GM21390 (cell line): ENCODE measurements around the gene KRTAP5-10.
"Not testable (repeated sequence)": the region's sequence is repeated elsewhere in the genome, so short reads cannot be mapped to it uniquely, and the experiment has no call there.

Experiments used
- ATAC-seq: cut with Tn5 transposase; IDR thresholded peaks from one replicate; pipeline ENCODE4 v1.9.1; 2021; ENCODE audit not compliant: unreplicated experiment

Gene KRTAP5-10

GRCh38 chr11:71542382-71542781 is 23.0 kb upstream of the KRTAP5-10 start:
- ATAC-seq, result no peak

GRCh38 chr11:71542879-71543777 is 22.2 kb upstream of the KRTAP5-10 start:
- ATAC-seq, result no peak

GRCh38 chr11:71543866-71544265 is 21.5 kb upstream of the KRTAP5-10 start:
- no peak for ATAC-seq

GRCh38 chr11:71544525-71545214 is 20.7 kb upstream of the KRTAP5-10 start:
- no peak for ATAC-seq

- no peak for ATAC-seq
Measured at GRCh38 chr11:71545405-71545966, 19.9 kb upstream of the KRTAP5-10 start.

- ATAC-seq, result no peak
Measured at GRCh38 chr11:71548120-71548519, 17.2 kb upstream of the KRTAP5-10 start, which contains the start of gene KRTAP5-9. KRTAP5-9 (plus strand) TSS chr11:71548420; CDS start chr11:71548658, 238 bp downstream.

- no peak for ATAC-seq
Measured at GRCh38 chr11:71548716-71549151, 16.6 kb upstream of the KRTAP5-10 start.

GRCh38 chr11:71551711-71552110 is 13.7 kb upstream of the KRTAP5-10 start:
- ATAC-seq, result no peak

- no peak for ATAC-seq
Measured at GRCh38 chr11:71554996-71555395, 10.4 kb upstream of the KRTAP5-10 start.

- no peak for ATAC-seq
Measured at GRCh38 chr11:71555508-71555907, 9.9 kb upstream of the KRTAP5-10 start.

- ATAC-seq, result no peak
Measured at GRCh38 chr11:71556018-71556417, 9.3 kb upstream of the KRTAP5-10 start.

- ATAC-seq, result no peak
Measured at GRCh38 chr11:71557257-71557656, 8.1 kb upstream of the KRTAP5-10 start.

GRCh38 chr11:71558996-71559395 is 6.4 kb upstream of the KRTAP5-10 start:
- ATAC-seq, result no peak

- no peak for ATAC-seq
Measured at GRCh38 chr11:71562120-71562519, 3.2 kb upstream of the KRTAP5-10 start.

GRCh38 chr11:71563406-71563805 is 2.0 kb upstream of the KRTAP5-10 start:
- no peak for ATAC-seq

GRCh38 chr11:71564430-71564829 is 933 bp upstream of the KRTAP5-10 start:
- no peak for ATAC-seq

- ATAC-seq, result no peak
Measured at GRCh38 chr11:71566081-71566620, 788 bp downstream of the KRTAP5-10 start.

GRCh38 chr11:71566626-71567599 is 1.6 kb downstream of the KRTAP5-10 start:
- ATAC-seq, result not testable (repeated sequence)

- not testable (repeated sequence) for ATAC-seq
Measured at GRCh38 chr11:71567633-71568032, 2.3 kb downstream of the KRTAP5-10 start.

- ATAC-seq, result no peak
Measured at GRCh38 chr11:71568704-71569349, 3.5 kb downstream of the KRTAP5-10 start.
